NCI-H446 (cell line): ENCODE data around the gene SLC10A7.

Experiments used
- DNase-seq, 2 experiments: peaks; one replicate each; lab custom pipeline; 2025; lab: John Stamatoyannopoulos, UW

SLC10A7 gene

DNA sequence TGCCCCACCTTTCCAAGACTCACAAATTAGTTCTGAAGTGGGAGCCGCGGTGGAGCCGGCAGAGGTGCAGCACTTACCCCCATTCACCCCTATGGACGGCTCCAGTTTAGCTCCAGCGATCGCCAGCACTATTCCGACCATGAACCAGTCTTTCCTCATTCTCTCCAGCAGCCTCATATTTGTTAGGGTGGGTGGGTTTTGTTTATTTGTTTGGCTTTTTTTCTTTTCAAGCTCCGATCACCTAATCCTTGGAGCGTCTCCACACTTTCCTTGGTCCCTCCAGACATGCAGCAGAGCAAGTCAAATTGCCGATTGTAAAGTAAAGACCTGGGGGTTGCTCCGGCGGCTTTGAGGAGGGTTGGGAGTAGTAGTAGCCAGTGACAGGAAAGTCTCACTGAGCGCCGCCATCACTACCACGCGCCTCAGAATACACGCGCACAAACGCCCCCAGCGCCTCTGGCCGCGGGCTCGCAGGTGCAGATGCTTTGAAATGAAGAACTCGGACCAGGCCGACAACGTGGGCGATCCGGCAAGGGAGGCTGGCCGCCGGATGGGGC lies at the start of gene SLC10A7:
SLC10A7 (minus strand) TSS at position 400 of the 557 bp plus-strand sequence; CDS start at position 177, 223 bp downstream.
- peak; percentile 55 to 72 for DNase-seq

GRCh38 chr4:146567396-146567795 lies 45.7 kb upstream of the SLC10A7 start:
- DNase-seq, result no peak

DNA sequence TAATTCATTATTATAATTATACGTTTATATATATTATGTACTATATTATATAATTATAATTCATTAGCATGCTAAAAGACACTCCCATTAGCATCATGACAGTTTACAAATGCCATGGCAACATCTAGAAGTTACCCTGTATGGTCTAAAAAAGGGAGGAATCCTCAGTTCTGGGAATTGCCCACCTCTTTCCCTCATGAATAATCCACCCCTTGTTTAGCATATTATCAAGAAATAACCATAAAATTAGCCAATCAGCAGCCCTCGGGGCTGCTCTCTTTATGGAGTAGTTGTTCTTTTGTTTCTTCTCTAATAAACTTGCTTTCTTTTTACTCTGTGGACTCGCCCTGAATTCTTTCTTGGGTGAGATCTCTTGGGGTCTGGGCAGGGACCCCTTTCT lies 42.8 kb upstream of the SLC10A7 start:
- no peak for DNase-seq

DNA sequence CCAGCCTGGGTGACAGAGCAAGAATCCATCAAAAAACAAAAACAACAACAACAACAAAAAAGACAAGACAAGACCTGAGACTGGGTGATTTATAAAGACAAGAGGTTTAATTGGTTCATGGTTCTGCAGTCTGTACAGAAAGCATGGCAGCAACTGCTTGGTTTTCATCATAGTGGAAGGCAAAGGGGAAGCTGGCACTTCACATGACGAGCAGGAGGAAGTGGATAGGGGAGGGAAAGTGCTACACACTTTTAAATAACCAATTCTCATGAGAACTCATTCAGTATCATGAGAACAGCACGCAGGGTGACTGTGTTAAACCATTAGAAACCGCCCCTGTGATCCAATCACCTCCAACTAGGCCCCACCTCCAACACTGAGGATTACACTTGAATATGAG lies 28.4 kb upstream of the SLC10A7 start:
- no peak for DNase-seq

- DNase-seq, result no peak
These were observed 26.7 kb upstream of the SLC10A7 start for GRCh38 chr4:146548443-146548842.

GRCh38 chr4:146545102-146545501 lies 23.4 kb upstream of the SLC10A7 start:
- DNase-seq, result no peak

GRCh38 chr4:146534178-146534577 lies 12.4 kb upstream of the SLC10A7 start:
- DNase-seq, result no peak

DNA sequence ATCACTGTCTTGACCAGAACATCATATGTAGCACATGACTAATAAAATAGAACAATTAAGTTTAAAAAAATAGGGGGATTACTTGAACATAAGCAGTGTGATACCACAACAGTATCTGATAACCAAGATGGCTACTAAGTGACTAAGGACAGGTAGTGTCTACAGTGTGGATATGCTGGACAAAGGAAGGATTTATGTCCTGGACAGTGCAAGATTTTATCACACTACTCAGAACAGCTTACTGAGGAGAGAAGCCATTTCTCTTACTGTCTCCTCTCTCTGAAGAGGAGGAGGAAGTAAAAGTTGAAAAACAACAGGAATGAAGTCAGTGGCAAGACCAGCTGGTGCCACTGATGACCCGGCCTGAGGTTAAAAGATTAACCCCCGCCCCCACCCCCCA lies 4.0 kb upstream of the SLC10A7 start:
- no peak for DNase-seq

DNA sequence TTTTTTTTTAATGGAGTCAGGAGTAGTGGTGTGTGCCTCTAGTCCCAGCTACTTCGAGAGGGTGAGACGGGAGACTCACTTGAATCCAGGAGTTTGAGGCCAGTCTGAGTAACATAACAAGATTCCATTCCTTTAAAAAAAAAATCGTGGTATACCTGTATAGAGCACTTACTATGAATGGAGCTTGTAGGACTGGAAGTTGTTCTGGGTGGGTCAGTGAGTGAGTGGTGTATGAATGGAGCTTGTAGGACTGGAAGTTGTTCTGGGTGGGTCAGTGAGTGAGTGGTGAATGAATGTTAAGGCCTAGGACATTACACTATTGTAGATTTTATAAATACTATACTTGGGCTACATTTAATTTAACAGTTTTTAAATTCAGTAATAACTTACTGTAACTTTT lies 2.9 kb upstream of the SLC10A7 start:
- DNase-seq, result no peak

GRCh38 chr4:146522869-146523205 lies 1.1 kb upstream of the SLC10A7 start:
- DNase-seq, result no peak

DNA sequence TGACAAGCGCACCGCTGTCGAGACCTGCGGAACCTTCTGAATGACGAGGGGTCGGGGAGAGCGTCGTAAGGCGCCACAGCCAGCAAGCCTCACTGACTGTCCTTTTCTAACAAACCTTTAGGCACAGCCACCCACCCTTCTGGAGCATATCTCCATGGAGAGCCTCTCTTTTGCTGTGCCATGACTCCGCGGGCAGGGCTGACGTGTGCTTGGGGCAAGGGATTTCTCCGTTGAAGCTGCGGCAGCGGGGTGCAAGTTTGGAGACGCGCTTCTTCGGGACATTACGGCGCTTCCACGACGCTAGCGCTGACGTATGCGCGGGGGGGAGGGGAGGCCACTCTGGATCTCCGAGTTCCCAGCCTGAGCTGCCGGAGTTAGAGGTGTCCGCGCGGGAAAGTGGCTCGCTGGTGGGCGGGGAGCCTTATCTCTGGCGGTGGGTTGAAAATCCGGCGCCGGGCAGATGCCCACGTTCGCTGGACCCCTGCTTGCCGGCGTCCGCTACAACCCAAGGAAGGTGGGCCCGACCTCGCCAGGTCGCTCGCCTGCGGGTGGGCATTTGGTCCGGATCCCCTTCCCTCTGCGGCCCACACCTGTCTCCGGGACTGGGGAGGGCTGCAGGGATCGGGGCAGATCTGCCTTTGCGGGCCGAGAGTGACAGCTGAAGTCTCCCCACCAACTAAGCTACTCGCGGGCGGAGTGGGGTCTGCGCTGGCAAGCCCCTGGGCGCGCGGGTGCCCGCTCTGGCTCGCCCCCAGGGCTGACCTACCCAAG lies 543 bp upstream of the SLC10A7 start:
- peak; percentile 24 to 84 for DNase-seq

DNA sequence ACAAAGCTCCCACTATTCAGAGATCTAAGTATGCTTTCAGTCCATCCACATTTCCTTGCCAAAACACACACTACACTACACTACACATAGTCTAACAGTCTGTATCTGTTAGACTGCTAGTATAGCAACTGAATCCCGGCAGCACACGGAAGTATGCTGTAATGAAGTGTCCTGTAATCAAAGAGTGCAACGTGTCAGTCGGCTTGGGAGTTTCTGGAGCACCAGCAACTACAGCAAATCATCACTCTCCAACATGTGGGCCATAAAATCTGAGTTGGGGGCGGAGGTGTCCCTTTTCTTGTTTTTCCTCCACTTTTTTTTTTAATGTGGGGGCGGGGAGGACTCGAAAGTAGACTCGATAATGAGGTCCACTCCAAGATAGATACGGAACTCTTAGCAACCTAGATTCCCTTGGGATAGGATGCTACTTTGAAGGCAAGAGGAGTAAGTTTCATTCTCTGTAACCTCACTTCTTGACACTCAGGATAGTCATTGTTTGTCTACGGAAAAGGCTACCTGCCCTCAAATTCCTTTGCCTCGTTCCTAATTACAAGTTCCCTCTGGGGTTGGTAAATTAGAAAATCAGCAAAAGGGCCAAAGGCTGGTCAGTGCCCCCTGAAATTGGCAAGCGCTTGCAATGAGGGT lies 722 bp downstream of the SLC10A7 start:
- DNase-seq, result peak; percentile 26 to 37

GRCh38 chr4:146514651-146515357 lies 6.9 kb downstream of the SLC10A7 start:
- no peak for DNase-seq

DNA sequence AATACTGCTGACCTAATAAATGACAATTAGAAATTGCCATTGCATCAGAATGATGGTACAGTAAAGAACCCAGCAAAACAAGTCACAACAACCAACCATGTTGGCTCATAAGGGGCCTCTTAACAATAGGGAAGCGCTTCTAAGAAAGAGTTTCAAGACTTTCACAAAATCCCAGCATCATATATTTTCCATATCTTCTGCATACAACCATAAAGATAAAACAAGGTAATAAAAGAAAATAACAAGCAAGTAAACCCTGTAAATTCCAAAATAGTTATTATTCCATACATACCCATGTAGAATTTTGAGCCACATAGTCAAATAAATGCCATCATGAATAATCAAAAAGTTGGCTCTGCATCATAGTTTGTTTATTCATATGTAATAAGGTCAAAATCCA lies 8.2 kb downstream of the SLC10A7 start:
- no peak for DNase-seq

DNA sequence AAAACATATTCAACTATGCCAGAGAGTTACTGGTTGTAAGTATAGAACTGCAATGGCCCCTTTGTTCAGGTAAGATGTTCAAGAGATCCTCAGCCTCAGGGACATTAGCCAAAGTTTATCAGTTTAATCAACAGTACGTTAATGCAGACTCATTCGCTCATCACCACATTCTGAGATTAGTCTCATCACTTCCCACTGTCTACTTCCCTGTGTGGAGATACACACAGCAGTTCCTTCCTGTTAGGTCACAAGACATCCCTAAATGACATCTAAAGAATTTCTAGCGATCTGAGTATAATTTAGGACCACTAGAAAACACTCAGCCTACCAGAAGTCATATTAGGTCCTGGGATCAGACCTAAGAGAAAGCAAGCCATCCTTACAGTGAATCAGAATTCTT lies 10.4 kb downstream of the SLC10A7 start:
- DNase-seq, result no peak

DNA sequence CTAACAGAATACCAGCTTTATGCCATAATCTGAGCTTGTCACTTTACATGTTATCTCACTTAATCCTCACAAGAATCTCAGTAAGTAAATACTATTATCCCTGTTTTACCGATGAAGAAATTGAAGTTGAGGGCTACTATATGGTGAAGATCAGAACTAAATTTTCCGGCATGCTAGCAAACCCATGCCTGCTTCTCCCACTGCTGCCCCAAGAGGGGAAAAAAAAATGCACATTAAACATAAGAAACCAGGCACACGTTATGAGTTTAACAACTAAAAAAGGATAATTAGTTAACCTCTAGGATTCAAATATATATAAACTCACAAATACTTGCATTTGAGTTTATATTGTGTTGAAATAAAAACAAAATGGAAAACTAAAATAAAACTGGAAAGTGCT lies 10.8 kb downstream of the SLC10A7 start:
- no peak for DNase-seq

GRCh38 chr4:146508229-146508939 lies 13.4 kb downstream of the SLC10A7 start:
- no peak for DNase-seq

DNA sequence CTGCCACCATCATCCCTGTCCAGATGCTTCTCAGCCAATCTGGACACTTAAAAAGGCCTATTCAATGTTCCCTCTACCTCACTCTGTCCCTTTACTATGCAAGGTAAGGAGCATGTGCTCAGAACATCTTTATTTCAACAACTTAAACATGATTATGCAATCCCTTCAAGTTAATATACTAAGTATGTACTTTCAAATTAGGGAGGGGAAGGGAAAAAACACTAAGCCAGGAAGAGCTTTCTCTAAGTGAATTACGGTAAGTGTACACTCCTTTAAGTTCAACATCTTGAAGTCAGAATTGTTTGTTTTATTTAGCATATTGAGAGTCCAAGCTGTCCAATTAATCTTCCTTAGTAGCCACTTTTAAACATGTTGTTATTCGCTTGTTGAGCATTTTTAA lies 14.1 kb downstream of the SLC10A7 start:
- DNase-seq, result no peak

DNA sequence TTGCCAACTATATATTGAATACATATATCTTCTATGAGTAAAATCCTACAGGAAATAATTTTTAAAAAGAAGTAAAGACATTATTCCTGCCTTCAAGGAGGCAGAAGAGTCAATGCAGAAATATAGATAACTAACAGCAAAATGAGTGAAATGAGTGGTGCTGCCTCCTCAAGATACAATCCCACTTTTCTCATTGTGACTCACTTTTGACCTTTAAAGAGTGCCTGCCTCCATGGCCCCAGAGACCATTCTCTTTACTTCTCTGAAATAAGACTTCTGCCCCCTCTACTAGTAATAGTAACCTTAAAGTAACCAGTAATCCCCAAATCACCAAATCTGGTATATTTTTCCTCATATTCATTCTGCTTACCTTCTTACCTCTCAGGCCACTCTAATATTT lies 15.5 kb downstream of the SLC10A7 start:
- no peak for DNase-seq

DNA sequence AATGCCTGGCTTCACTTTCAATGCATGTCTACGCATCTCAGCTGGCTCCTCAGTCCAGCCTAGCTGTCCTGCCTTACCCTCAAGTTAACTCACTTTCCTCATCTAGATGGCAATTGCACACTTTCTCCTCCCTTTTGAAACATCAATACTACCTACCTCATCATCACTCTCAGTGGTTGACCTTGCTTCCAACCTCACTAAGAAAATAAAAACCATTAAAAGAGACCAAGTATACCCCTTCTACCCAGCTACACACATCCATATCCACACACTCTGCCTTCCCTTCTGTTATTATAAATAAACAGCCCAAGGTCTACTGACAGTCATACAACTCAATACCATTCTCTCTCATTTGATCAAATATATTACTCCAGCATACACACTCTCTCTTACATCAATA lies 21.5 kb downstream of the SLC10A7 start:
- DNase-seq, result no peak

DNA sequence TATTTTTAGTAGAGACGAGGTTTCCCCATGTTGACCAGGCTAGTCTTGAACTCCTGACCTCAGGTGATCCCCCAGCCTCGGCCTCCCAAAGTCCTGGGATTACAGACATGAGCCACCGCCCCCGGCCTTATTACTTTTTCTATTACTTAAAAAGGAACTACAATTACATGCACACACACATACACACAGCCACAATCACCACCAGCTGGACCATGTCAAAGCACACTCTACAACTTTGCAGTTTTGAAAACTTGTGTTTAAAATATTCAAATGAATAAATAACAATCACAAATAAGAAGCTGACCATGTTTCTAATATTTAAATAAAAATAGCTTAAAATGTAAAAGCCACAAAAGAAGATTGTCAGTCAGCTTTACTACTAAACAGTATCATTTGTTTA lies 23.4 kb downstream of the SLC10A7 start:
- DNase-seq, result no peak

DNA sequence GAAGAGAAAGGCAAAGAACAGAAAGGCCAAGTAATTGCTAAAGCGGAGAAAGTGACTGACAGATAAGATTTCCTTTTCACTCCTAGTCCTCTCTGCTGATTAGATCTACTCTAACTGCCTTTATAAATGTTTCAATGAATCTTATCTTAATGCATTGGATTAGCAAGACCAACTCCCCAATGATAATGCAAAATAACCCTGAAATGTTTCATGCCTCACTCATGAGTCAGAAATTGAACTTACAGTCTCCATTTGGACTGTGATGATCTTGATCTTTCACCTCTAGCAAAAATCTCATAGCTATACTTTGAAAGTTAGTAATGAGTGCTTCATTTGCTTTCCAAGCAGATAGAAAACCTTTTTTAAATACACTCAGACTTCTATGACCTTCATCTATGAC lies 26.5 kb downstream of the SLC10A7 start:
- DNase-seq, result no peak
